ENCODE measurements around the gene IL1RAPL1. TPM values are rescaled to one million over a fixed set of nuclear protein-coding genes. Genes with fewer than 3 reads are reported as not detected.

Gene IL1RAPL1
- total and polyA plus RNA-seq, 9 of the 15 experiments (the other 6 are each of a cell fraction or from before 2014, with no cell fraction given): 0.04 to 0.07 (median 0.04) TPM; not detected in 6

DNA sequence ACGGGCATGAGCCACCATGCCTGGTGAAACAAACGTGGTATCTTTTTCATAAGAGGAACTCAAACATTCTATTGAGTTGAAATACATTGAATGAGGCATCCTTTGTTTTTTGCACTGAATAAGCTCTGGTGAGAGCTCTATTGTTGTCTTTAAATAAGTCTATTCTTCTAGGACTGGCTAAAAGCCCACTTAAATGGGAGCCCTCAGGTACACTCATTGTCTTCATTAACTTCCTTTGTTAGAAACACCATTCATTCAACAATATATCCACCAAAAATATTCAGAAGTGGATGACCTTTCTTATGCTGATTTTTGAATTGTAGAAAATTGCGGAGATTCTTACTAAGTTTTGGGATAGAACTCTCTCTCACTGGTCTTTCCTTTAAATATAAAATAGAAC lies 568.0 kb downstream of the IL1RAPL1 start:
- CTCF ChIA-PET (ENCODE audit: low intra/inter-chr PET ratio): no interaction called here
- no peaks in the 10 kb centered on the region for H3K36me3 ChIP-seq (ENCODE audit: control insufficient read depth, insufficient read depth, low read length)
- intact Hi-C loops (cut with micrococcal nuclease): no loop called here

DNA sequence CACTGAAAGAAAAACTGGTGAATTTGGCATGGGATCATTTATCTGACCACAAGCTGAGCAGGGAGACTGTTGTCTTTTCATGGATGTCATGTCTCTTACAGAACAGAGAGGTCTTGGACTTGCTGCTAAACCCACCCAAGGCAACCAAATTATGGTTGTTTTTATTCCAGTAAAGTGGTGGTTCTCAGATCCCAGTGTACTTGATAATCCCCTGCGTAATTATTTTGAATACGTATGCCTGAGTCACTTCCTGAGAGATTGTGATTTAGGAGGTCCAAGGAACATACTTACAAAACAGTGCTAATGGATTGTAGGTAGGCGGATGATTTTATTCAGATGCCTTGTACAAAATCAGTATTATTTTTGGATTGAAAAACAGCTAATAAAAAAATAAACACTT lies 585.6 kb downstream of the IL1RAPL1 start:
- intact Hi-C loops (cut with micrococcal nuclease) (no loop called here), in situ Hi-C loops (cut with MboI) (no loop called here)
- Histone ChIP-seq H3K79me2 (ENCODE audit: control insufficient read depth, insufficient read depth, low read length) (no peaks in the 10 kb centered on the region), H3K4me2 (ENCODE audit: insufficient read depth, low read length) (no peak overlapping the region), H3K9ac (ENCODE audit: insufficient read depth in 1 of 2, low read depth in 2 of 2, low read length in 2 of 2) (no peak overlapping the region), H3K4me1 (replicated peaks in 1 of 2; ENCODE audit: control insufficient read depth in 2 of 2, insufficient read depth in 2 of 2, low read length in 2 of 2) (no peaks in the 10 kb centered on the region), H3K27ac (ENCODE audit: extremely low read depth, low read depth, low read length) (no peak overlapping the region), H3K9me3 (replicated peaks; ENCODE audit: control insufficient read depth, insufficient read depth, low read depth, low read length) (no peaks in the 10 kb centered on the region), H2AFZ (ENCODE audit: low read depth, low read length) (no peak overlapping the region), H3K36me3 (ENCODE audit: control insufficient read depth, insufficient read depth, low read length) (no peaks in the 10 kb centered on the region), H3K9me1 (ENCODE audit: control insufficient read depth, insufficient read depth, low read length) (no peaks in the 10 kb centered on the region), H4K20me1 (replicated peaks; ENCODE audit: control insufficient read depth, insufficient read depth, low read length) (no peaks in the 10 kb centered on the region), H3K4me3 (no peak overlapping the region), H3K27me3 (ENCODE audit: control insufficient read depth in 2 of 2, insufficient read depth in 2 of 2, low read length in 2 of 2) (no peaks in the 10 kb centered on the region)
- ChIA-PET CTCF (ENCODE audit: low intra/inter-chr PET ratio) (no interaction called here), POLR2A (no interaction called here)
- WGBS (ENCODE audit: insufficient coverage, low coverage, missing lambda C conversion rate): 0% methylated on average over 3 of the region's 3 CpGs
- ATAC-seq: no peak
- DNase-seq (ENCODE audit: extremely low read depth in 1 of 4, low spot score in 3 of 4): no peak
- no TSS peak for BruUV-seq (replicated peaks)
- FAIRE-seq: no peak
- TF ChIP-seq EHMT2 (IDR thresholded peaks at IDR 0.05) (no peak), CBFA2T2 (conservative IDR thresholded peaks at IDR 0.05) (no peak), ZNF23 (CRISPR knock-in tag; IDR thresholded peaks at IDR 0.05) (no peak), ZNF217 (CRISPR knock-in tag; IDR thresholded peaks at IDR 0.05) (no peak), ZNF75A (CRISPR knock-in tag; IDR thresholded peaks at IDR 0.05) (no peak), PTRF (tag; IDR thresholded peaks at IDR 0.05) (no peak), ZBED1 (IDR thresholded peaks at IDR 0.05) (no peak), POLR3A (IDR thresholded peaks at IDR 0.05; ENCODE audit: borderline replicate concordance, extremely low read depth, insufficient read depth, insufficient read length) (no peak), MEIS2 (IDR thresholded peaks at IDR 0.05; ENCODE audit: partially characterized antibody) (no peak), ZNF57 (CRISPR knock-in tag; IDR thresholded peaks at IDR 0.05) (no peak), ZNF354B (CRISPR knock-in tag; IDR thresholded peaks at IDR 0.05) (no peak), EZH2 (IDR thresholded peaks at IDR 0.05; ENCODE audit: borderline replicate concordance, low read depth, low read length) (no peak), YBX1 (IDR thresholded peaks at IDR 0.05) (no peak)
- TF ChIP-seq, protein P1, sequence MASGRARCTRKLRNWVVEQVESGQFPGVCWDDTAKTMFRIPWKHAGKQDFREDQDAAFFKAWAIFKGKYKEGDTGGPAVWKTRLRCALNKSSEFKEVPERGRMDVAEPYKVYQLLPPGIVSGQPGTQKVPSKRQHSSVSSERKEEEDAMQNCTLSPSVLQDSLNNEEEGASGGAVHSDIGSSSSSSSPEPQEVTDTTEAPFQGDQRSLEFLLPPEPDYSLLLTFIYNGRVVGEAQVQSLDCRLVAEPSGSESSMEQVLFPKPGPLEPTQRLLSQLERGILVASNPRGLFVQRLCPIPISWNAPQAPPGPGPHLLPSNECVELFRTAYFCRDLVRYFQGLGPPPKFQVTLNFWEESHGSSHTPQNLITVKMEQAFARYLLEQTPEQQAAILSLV (tag; IDR thresholded peaks at IDR 0.05): no peak

More for the DNA sequence above, 568.0 kb downstream of the IL1RAPL1 start:
- Histone ChIP-seq H3K9me3 (replicated peaks; ENCODE audit: control insufficient read depth, insufficient read depth, low read depth, low read length) (no peaks in the 10 kb centered on the region), H4K20me1 (replicated peaks; ENCODE audit: control insufficient read depth, insufficient read depth, low read length) (no peaks in the 10 kb centered on the region), H3K4me1 (replicated peaks in 1 of 2; ENCODE audit: control insufficient read depth in 2 of 2, insufficient read depth in 2 of 2, low read length in 2 of 2) (no peaks in the 10 kb centered on the region), H3K9me1 (ENCODE audit: control insufficient read depth, insufficient read depth, low read length) (no peaks in the 10 kb centered on the region), H3K9ac (ENCODE audit: insufficient read depth in 1 of 2, low read depth in 2 of 2, low read length in 2 of 2) (no peak overlapping the region), H3K27me3 (ENCODE audit: control insufficient read depth in 2 of 2, insufficient read depth in 2 of 2, low read length in 2 of 2) (no peaks in the 10 kb centered on the region), H3K4me2 (ENCODE audit: insufficient read depth, low read length) (no peak overlapping the region), H3K79me2 (ENCODE audit: control insufficient read depth, insufficient read depth, low read length) (no peaks in the 10 kb centered on the region), H3K27ac (ENCODE audit: extremely low read depth, low read depth, low read length) (no peak overlapping the region), H2AFZ (ENCODE audit: low read depth, low read length) (no peak overlapping the region), H3K4me3 (no peak overlapping the region)
- ATAC-seq (no peak), DNase-seq (ENCODE audit: extremely low read depth in 1 of 4, low spot score in 3 of 4) (no peak), FAIRE-seq (no peak)
- 0% methylated on average over 3 of the region's 3 CpGs for WGBS (ENCODE audit: insufficient coverage, low coverage, missing lambda C conversion rate)
- POLR2A ChIA-PET: no interaction called here
- BruUV-seq (replicated peaks): no TSS peak
- no peak for TF ChIP-seq YBX1 (IDR thresholded peaks at IDR 0.05)
- TF ChIP-seq, protein P2, sequence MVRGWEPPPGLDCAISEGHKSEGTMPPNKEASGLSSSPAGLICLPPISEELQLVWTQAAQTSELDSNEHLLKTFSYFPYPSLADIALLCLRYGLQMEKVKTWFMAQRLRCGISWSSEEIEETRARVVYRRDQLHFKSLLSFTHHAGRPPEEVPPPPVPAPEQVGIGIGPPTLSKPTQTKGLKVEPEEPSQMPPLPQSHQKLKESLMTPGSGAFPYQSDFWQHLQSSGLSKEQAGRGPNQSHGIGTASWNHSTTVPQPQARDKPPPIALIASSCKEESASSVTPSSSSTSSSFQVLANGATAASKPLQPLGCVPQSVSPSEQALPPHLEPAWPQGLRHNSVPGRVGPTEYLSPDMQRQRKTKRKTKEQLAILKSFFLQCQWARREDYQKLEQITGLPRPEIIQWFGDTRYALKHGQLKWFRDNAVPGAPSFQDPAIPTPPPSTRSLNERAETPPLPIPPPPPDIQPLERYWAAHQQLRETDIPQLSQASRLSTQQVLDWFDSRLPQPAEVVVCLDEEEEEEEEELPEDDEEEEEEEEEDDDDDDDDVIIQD (CRISPR knock-in tag; IDR thresholded peaks at IDR 0.05): no peak
- TF ChIP-seq ZBTB7A (IDR thresholded peaks at IDR 0.05; ENCODE audit: borderline replicate concordance, control insufficient read depth, low read depth, low read length): no peak
- no peak for TF ChIP-seq NR1H2 (CRISPR knock-in tag; IDR thresholded peaks at IDR 0.05)
- TF ChIP-seq EP300 (IDR thresholded peaks at IDR 0.05; ENCODE audit: low read length): no peak
- in situ Hi-C loops (cut with MboI): no loop called here

Data from K562 (cell line).